HG03571 (cell line): Measurements from ENCODE around the gene MFN2.
A peak's percentile ranks its signal among the peaks of the same experiment; 100 is the strongest.

ENCODE experiments used
- ATAC-seq: cut with Tn5 transposase; IDR thresholded peaks from one replicate; pipeline ENCODE4 v1.9.1; 2021; ENCODE audit not compliant: unreplicated experiment

The MFN2 gene

DNA sequence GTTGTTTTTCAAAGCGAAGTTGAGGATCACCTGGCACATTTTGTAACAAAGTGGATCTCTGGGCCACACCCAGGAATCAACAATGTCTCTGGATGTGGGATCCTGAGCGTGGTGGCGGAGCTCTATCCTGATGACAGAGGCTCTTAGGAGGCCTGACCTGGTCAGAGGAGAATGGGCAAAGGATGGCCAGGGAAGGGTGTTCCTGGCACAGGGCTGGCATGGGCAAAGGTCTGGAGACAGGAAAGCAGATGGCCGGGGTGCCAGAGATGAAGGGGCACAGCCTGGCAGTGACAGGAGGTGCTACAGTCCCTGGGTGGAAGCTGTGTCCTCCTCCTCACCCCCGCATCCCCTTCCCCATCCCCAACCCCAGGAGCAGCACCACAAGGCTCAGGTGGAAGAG is 20.0 kb upstream of the MFN2 start:
- no peak for ATAC-seq

DNA sequence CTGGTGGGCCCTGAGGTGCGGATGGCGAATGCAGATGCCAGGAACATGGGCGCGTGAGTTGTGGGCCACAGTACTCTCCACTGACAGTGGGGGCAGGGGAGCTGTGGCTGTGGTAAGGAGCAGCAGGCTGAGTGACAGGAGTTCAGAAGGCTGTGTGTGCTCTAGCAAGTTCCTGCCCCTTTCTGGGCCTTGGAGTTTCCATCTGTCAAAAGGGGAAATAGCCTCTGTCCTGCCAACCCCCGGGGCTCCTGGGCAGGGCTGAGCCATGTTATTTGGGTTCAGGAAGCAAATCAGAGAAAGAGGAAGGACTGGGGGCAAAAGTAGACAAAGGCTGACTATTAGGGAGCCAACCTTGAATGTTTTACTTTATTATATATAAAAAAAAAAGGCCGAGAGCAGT is 19.5 kb upstream of the MFN2 start:
- ATAC-seq = no peak

DNA sequence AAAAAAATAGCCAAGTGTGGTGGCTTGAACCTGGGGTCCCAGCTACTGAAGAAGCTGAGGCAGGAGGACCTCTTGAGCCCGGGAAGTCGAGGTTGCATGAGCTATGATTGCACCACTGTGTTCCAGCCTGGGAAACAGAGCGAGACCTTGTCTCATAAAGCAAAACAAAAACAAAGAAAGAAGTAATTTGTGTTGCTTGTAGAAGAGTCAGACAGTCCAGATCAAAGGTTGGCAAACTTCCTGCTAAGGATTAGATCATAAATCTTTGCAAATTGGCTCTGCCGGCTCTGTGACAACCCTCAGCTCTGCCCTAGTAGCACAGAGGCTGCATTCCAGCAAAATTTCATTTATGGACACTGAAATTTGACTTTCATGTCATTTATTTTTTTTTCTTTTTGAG is 19.0 kb upstream of the MFN2 start:
- ATAC-seq = no peak

DNA sequence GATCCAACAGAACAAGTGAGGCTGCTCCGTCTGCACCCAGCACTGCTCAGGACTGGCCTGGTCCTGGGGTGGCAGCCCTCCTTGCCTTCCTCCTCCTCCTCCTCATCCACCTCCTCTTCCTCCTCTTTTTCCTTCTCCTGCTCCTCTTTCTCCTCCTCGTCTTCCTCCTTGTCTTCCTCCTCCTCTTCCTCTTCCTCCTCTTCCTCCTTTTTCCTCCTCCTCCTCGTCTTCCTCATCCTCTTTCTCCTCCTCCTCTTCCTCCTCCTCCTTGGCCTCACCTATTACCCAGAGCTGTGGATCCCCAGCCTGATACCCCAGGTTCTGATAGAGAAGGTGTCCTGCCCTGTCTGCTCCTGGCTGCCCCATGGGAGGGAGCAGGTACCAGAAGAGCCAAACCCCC is 16.6 kb upstream of the MFN2 start:
- ATAC-seq = no peak

DNA sequence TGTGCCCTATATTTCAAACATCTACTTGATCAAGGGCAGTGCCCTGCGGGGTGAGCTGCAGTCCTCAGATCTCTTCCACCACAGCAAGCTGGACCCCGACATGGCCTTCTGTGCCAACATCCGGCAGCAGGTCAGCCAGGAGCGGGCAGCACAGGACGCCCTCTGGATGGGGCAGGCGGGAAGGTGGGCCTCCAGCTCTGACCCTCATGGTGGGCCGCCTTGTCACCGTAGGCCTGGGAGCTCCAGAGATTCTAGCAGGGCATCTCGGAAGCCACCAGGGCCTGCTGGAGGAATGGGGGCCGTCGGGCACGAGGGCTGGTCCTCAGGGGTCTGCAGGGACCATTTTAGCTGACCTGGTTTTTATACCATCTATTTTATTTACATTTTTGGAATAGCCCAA is 15.6 kb upstream of the MFN2 start:
- no peak for ATAC-seq

DNA sequence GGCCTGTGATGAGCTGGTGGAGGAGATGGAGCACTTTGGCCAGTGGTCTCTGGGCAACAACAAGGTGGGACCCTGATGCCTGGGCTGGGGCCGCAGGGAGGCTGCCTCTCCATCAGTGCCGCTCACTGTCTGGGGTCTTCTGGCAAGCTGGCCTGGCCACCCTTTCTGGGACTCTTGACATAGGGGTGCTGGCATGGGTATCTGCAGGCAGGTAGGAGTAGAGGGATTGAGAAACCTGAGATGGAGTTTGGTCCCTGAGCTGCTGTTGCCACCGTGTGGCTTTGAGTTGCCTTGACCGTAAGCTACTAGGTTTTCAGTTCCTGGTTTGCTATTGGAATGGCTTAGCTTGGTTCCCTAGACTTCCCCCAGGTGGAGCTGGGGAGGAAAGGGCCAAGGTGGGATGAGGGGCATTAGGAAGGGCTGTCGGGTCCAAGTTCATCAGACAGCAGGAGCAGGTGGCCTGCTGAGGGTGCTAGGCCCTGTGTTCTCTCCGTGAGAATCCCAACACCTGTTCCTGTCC is 13.2 kb upstream of the MFN2 start:
- no peak for ATAC-seq

DNA sequence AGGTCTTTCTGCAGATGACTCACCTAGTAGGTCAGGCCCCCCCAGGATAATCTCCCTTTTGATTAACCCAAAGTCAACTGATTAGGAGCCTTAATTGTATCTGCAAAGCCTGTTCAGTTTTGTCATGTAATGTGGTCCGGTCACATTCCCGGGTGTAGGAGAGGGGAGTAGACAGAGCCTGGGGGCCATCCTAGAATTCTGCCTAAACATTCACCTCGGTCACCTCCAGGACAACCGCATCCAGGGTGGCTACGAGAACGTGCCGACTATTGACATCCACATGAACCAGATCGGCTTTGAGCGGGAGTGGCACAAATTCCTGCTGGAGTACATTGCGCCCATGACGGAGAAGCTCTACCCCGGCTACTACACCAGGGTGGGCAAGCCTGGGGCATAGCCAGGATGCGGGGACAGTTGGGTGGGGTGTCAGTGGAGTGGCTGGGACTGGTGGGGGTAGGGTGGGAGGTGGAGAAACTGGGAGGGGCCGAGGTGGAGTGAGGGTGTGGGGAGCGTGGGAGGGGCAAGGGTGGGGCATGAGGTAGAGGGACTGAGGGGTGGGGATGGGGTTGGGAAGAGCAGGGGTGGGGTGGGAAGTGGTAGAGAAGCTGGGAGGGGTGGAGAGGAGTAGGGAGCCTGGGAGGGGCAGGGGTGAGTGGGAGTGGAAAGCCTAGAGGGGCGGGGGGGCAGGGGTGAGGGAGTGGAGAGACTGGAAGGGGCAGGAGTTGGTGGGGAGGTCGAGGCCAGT is 9.6 kb upstream of the MFN2 start:
- ATAC-seq = no peak

DNA sequence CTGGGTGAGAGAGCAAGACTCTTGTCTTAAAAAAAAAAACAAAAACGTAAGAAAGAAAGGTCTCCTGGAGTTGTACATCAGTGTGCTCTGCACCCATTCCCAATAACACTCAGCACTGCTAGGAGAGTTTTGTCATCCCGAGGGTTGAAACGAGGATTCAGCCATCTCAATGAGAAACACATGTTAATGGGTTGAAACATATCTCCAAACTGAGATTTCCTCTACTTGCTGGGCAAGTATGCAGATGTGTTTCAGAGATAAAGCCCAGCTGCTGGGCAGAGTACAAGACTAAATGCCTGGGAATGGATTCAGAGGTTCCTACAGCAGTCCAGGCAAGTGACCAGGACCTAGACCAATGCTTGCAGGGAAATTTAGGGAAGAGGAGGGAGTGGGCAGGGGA is 2.6 kb upstream of the MFN2 start:
- no peak for ATAC-seq

DNA sequence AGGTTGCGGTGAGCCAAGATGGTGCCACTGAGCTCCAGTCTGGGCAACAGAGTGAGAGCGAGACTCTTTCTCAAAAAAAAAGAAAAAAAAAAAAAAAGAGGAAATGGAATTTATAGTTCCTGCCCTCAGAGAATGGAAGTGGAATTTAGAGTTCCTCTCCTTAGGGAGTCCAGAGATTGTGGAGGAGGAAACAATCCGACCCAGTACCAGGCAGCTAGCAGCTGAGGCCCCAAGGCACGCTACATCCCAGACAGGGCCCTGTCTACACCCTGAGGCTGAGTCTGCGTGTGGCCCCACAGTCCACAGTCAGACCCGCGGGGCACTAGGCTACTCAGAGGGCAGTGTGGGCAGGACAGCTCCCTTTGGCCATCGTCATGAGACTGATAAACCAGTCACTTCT is 1.9 kb upstream of the MFN2 start:
- ATAC-seq = no peak

DNA sequence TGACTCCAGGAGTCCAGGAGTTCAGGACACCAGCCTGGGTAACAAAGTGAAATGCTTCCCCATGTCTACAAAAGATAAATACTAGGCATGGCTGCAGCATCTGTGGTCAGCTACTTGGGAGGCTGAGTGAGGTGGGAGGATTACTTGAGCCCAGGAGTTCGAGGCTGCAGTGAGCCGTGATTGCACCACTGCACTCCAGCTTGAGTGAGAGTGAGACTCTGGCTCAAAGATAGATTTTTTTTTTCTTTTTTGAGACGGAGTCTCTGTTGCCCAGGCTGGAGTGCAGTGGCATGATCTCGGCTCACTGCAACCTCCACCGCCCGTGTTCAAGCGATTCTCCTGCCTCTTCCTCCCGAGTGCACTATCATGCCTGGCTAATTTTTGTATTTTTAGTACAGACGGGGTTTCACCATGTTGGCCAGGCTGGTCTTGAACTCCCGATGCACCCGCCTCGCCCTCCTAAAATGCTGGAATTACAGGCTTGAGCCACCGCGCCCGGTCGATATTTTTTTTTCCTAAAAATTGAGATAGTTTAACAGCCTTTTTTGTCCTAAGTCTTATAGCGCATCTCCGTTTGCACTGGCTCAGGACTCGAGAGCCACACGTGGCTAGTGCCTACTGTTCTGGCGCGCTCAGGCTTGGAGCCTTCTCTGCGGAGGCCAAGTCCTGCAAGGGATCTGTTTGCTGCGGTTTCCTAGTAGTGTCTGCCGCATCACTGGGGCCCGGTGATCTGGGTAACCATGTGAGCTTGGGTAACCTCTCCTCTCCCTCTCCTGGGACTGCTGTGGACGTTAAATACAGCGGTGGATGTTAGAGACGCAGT is 1.0 kb upstream of the MFN2 start:
- no peak for ATAC-seq

DNA sequence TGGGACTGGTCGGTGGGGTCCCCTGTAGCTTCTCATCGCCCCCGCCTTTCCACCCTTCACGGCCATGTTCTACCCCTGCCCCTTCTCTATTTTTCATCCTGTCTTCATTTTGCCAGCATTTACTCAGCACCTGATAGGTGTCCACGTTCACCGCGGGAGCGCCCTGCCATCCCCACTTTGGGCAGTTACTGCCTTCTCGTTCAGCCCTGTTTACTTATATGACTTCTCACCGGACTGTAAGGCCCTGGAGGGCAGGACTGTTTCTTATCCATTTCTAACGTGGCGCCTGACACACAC is 380 bp downstream of the MFN2 start:
- ATAC-seq = peak; percentile 3

DNA sequence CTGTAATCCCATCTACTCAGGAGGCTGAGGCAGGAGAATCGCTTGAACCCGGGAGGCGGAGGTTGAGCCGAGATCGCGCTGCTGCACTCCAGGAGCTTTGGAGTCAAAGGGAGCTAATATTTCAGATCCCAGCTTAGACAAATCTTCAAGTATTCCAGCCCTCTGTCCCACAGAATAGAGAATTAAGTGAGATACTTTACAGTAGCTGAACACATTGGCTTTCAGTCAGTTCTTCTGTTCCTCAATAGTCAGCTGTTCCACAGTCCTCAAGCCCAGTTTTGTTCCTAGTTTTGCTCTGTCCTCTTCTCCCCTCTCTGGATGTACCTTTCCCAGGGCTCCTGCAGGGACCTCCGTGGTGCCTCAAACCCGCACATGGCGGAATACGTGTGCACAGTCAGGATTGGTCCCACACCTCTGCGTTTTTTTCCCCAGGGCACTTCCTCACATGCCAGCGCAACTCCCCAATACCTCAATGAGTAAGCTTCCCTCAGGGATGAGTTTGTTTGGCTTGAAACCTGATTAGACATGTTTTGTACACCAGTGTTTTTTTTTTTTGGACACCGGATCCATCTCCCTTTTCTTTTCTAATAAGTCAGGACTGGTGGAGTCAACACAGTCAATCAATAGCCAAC is 1.2 kb downstream of the MFN2 start:
- no peak for ATAC-seq

DNA sequence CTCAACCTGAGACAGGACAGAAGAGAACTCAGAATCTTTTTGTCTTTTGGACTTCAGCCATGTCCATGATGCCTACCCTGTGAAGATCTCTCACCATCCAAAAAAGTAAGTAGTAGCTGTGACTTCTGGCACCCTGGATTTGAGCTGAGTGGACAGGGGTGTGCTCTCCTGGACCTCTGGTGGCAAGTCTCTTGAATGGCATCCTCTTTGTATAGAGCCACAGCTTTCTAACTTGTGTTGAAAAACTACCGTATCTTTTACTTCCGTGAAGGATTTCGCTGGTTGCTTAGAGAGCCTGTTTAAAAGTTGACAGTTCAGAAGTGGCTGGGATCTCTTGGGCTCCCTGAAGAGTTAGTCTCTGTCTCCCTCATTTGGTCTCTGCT is 1.8 kb downstream of the MFN2 start:
- no peak for ATAC-seq

DNA sequence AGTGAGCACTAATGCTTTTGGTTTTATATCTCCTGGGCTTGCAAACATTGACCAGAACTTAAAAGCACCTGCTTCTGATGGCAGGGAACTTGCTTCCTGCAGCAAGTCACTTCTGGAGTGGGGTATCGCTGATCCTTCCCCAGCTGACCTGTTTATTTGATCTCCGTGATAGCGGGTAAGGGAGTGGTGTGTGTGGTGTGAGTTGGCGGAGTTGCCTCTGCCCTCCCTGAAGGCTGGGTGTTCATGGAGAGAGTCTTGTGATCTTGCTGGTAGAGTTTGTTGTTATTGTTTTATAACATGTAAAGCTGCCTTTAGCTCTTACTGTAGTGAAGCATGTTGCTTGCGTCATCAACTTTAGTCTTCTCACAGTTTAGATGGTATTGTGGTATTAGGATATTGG is 3.9 kb downstream of the MFN2 start:
- ATAC-seq = no peak

DNA sequence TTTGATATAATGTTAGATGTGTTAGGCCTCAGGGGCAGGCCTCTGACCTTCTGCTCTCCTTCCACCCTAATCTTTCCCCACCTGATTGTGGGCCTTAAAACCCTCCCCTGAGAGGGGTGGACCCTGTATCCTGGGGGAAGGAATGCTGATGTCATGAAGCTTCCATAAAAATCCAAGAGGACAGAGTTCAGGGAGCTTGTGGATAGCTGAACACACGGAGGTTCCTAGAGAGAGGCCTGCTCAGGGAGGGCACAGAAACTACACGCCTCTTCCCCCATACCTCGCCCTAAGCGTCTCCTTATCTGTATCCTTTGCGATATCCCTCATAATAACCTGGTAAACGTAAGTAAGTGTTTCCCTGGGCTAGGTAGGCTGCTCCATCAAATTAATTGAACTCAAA is 4.3 kb downstream of the MFN2 start:
- no peak for ATAC-seq

DNA sequence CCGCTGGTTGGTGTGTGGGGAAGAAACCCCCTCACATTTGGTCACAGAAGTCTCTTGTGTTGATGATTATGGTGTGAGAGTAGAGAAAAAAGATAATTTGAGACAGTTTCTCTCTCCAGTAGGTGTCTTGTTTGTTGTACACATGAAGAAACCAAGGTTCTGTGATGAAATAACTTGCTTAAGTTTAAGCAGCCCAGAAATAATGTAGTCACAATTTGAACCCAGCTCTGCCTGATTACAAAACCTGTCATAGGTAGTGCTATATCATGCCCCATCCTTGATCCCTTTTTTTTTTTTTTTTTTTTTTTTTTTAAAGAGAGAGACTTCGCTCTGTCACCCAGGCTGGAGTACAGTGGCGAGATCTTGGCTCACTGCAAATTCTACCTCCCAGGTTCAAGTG is 4.9 kb downstream of the MFN2 start:
- no peak for ATAC-seq

DNA sequence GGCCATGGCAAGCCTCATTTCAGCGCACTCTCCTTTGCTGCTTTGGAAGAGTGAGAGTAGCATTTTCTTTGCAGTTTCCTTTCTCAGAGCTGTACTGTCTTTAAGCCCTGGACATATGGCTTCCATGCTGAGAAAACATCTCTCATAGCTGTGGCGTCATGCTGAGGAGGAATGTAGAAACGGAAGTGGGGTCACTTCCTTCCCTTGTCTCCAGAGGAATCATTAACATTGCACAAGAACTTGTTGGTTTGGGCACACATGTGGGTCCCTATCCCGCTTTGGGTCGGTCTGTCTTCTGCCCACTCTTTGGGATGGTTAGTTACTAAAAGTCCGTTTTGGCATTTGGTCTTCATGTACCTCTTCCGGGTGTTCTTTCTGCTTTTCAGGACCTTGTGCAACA is 5.6 kb downstream of the MFN2 start:
- ATAC-seq = no peak

DNA sequence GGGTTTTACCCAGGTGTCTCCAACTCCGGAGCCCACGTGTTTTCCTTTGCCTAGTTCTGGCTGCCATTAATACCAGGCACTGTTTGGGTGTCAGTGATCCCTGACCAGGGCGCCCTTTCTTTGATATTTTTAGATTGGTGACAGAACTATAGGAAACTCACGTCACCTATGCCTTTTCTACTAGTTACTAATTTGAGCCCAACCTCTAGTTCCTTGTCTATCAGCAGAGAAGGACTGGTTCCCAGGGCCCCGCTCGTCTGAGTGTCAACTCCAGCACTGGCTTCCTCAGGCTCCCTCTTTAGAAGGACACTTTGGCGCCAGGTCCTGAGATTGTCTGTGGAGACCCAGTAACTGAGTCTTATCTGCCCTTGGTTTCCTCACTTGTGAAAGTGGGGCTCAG is 9.4 kb downstream of the MFN2 start:
- ATAC-seq = no peak

DNA sequence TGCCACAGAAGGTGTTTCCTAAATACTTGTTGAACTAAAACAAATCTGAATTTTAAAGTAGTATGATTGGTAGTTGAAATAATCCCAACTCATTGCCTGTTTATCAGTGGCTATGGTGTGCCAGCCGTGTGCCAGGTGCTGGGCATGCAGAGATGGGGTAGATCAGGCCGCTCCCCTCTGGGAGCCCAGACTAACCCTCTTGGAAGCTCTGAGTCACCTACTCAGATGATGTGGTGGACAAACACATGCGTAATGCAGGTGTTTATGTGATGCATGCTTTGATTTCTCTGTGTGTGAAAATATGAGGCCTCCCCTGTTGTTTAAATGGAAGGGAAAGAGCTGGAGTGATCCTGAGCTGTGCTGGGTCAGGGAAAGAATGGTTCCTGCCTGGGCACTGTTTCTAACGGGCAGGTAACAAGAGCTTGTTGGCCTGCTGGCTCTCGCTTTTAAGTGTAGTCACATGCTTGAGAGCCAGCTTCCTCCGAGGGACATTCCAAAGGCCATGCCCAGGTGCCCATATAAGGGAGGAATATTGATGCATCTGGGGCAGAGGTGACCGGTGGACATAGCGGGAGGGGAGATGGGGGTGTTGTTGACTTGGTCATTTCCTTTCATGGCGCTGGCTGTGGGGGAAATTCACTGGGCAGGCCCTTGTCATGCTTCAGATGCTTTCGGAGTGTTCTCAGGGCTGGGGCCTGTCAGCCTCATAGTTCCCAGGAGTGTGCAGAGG is 10.2 kb downstream of the MFN2 start:
- no peak for ATAC-seq

DNA sequence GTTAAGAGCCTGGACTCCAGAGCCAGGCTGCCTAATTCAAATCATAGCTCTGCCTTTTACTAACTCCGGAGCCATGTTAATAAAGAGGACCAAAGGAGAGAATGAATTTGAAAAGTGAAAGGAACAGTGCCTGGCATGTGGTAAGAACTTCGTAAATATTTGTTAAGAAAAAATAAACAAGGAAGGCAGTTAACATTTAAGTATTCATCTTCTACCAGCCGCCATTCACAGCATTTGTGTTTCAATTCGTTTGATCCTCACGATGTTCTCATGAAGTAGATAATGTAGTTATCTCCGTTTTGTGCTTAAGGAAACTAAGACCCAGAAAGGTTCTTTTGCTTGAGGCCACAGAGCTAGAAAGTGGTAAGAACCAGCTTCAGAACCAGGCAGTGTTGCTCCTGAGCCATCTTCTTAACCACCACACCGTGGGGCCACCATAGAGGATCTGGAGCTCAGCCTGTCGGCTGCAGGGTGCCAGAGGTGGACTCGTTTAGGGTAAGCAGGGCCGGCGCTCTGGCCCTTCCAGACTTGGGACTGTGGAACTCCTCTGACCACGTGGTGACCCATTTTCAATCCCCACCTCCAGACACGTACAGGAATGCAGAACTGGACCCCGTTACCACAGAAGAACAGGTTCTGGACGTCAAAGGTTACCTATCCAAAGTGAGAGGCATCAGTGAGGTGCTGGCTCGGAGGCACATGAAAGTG is 11.9 kb downstream of the MFN2 start:
- ATAC-seq = no peak
